ENCODE data around the gene SPINK4. TPM values are rescaled to one million over a fixed set of nuclear protein-coding genes. Genes with fewer than 3 reads are reported as not detected.

The SPINK4 gene, protein sequence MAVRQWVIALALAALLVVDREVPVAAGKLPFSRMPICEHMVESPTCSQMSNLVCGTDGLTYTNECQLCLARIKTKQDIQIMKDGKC
- not detected for total RNA-seq

DNA sequence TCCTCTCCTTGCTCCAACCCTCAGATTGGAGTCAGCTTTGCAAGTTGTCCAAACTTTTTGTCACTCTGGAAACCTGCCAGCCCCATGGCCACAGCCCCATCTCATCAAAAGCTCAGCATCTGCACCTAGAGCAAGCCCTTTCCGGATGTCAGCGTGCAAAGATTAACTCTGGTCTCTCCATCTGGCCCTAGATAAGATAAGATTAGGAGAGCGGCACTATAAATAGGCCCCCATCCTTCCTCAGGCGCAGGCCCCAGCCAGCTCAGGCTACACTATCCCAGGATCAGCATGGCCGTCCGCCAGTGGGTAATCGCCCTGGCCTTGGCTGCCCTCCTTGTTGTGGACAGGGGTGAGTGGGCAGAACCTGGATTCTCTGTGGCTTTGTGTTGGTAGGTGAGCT, at the start of gene SPINK4:
Gene SPINK4 (plus strand): TSS at position 247 of the 400 bp plus-strand sequence. CDS start 42 bp downstream, at position 289.

GRCh38 chr9:33264473-33265177, 24.7 kb downstream of the SPINK4 start, which contains the start of the genes BAG1 and CHMP5:
Gene BAG1, minus strand, starts transcription at chr9:33264708.
Gene CHMP5, plus strand, starts transcription at chr9:33265049. Its CDS starts 30 bp downstream, at chr9:33265079.

GRCh38 chr9:33290247-33291030, 50.5 kb downstream of the SPINK4 start, which contains the start of gene NFX1:
Gene NFX1, plus strand, starts transcription at chr9:33290516. Its CDS starts 57 bp downstream, at chr9:33290573.

Other genes with a start within 250 kb of the SPINK4 start
- gene APTX, start 238.5 kb upstream of the SPINK4 start, total RNA-seq = 32.5 TPM
- 296 TPM for gene DNAJA1, start 214.9 kb upstream of the SPINK4 start, total RNA-seq
- 45.7 TPM for gene SMU1, start 163.5 kb upstream of the SPINK4 start, total RNA-seq
- gene B4GALT1, start 72.8 kb upstream of the SPINK4 start, total RNA-seq = 1.8 TPM
- 42.2 TPM for gene BAG1, start 24.5 kb downstream of the SPINK4 start, total RNA-seq
- 101 TPM for gene CHMP5, start 24.9 kb downstream of the SPINK4 start, total RNA-seq
- gene NFX1, start 50.3 kb downstream of the SPINK4 start, total RNA-seq = 21.2 TPM
- not detected for gene AQP7, start 162.4 kb downstream of the SPINK4 start, total RNA-seq
- 0.23 TPM for gene AQP3, start 207.4 kb downstream of the SPINK4 start, total RNA-seq
- gene NOL6, start 233.8 kb downstream of the SPINK4 start, total RNA-seq = 14.5 TPM